Astrocyte (in vitro differentiated cells and primary cell): Measurements from ENCODE around the gene SLC38A8. TPM values are rescaled to one million over a fixed set of nuclear protein-coding genes. Genes with fewer than 3 reads are reported as not detected.

Experiments
- DNase-seq: peaks from one replicate; pipeline ENCODE4 v3.0.0-alpha.2; 2010; ENCODE audit warnings: low read depth
- FAIRE-seq: peaks from 2 replicates; lab custom pipeline; 2011; peaks lifted over from hg19 to GRCh38; lab: Jason Lieb, UNC
- H2AFZ ChIP-seq: 2 replicates; pipeline ENCODE4 v1.6.0; 2012; ENCODE audit warnings: low read depth, low read length, inconsistent platforms
- H3K27ac ChIP-seq: 2 replicates; pipeline ENCODE4 v1.5.1; 2011; ENCODE audit warnings: low read depth, low read length, inconsistent platforms
- H3K27me3 ChIP-seq: 2 replicates; pipeline ENCODE4 v1.6.0; 2011; ENCODE audit warnings: low read length, inconsistent platforms; ENCODE audit not compliant: insufficient read depth
- H3K36me3 ChIP-seq: 2 replicates; pipeline ENCODE4 v1.5.1; 2011; ENCODE audit warnings: low read length, inconsistent platforms; ENCODE audit not compliant: insufficient read depth
- H3K4me1 ChIP-seq: 2 replicates; pipeline ENCODE4 v1.5.1; 2011; ENCODE audit warnings: low read length, inconsistent platforms; ENCODE audit not compliant: insufficient read depth
- H3K4me2 ChIP-seq: 2 replicates; pipeline ENCODE4 v1.6.0; 2012; ENCODE audit warnings: low read length, inconsistent platforms
- H3K4me3 ChIP-seq: 2 replicates; pipeline ENCODE4 v1.5.1; 2011; ENCODE audit warnings: low read depth, mild to moderate bottlenecking, low read length, inconsistent platforms; ENCODE audit not compliant: insufficient read depth
- H3K79me2 ChIP-seq: 2 replicates; pipeline ENCODE4 v1.6.0; 2012; ENCODE audit warnings: mild to moderate bottlenecking, low read length, inconsistent platforms; ENCODE audit not compliant: insufficient read depth
- H3K9ac ChIP-seq: 2 replicates; pipeline ENCODE4 v1.6.0; 2012; ENCODE audit warnings: mild to moderate bottlenecking, low read length, inconsistent platforms
- H3K9me3 ChIP-seq: 2 replicates; pipeline ENCODE4 v1.5.1; 2012; ENCODE audit warnings: low read depth, mild to moderate bottlenecking, low read length, inconsistent platforms; ENCODE audit not compliant: insufficient read depth
- H4K20me1 ChIP-seq: 2 replicates; pipeline ENCODE4 v1.6.0; 2012; ENCODE audit warnings: low read length, inconsistent platforms; ENCODE audit not compliant: insufficient read depth
- H3K27ac Mint-ChIP-seq: one replicate; pipeline ENCODE4 v1.8.0; 2021; ENCODE audit warnings: mild to moderate bottlenecking, mixed read lengths; ENCODE audit not compliant: unreplicated experiment
- H3K27me3 Mint-ChIP-seq: one replicate; pipeline ENCODE4 v1.8.0; 2021; ENCODE audit warnings: low read depth, mixed read lengths; ENCODE audit not compliant: unreplicated experiment
- H3K36me3 Mint-ChIP-seq: one replicate; pipeline ENCODE4 v1.8.0; 2021; ENCODE audit warnings: low read depth, mixed read lengths; ENCODE audit not compliant: unreplicated experiment
- H3K4me1 Mint-ChIP-seq: one replicate; pipeline ENCODE4 v1.8.0; 2021; ENCODE audit warnings: low read depth, mixed read lengths; ENCODE audit not compliant: unreplicated experiment
- H3K4me3 Mint-ChIP-seq: one replicate; pipeline ENCODE4 v1.8.0; 2021; ENCODE audit warnings: mild to moderate bottlenecking, moderate library complexity, mixed read lengths; ENCODE audit not compliant: unreplicated experiment
- H3K9me3 Mint-ChIP-seq: one replicate; pipeline ENCODE4 v1.8.0; 2021; ENCODE audit warnings: mild to moderate bottlenecking, mixed read lengths; ENCODE audit not compliant: unreplicated experiment
- EZH2 ChIP-seq: IDR thresholded peaks from 2 replicates; pipeline ENCODE4 v1.6.1; 2012; ENCODE audit warnings: mild to moderate bottlenecking, low read length, inconsistent platforms; ENCODE audit not compliant: insufficient read depth
- total RNA-seq: library from RNA; stranded (reverse); gene quantifications from 2 replicates; pipeline ENCODE4 v1.2.1, GENCODE V29; 2021
- TF ChIP-seq, protein P1 (sequence below): IDR thresholded peaks from 2 replicates; pipeline ENCODE4 v1.5.1; 2011; ENCODE audit warnings: low read depth, mild to moderate bottlenecking, inconsistent platforms, low read length, moderate library complexity; ENCODE audit not compliant: insufficient read depth

The SLC38A8 gene
- total RNA-seq, 1 donor from 2014 or later = not detected

DNA sequence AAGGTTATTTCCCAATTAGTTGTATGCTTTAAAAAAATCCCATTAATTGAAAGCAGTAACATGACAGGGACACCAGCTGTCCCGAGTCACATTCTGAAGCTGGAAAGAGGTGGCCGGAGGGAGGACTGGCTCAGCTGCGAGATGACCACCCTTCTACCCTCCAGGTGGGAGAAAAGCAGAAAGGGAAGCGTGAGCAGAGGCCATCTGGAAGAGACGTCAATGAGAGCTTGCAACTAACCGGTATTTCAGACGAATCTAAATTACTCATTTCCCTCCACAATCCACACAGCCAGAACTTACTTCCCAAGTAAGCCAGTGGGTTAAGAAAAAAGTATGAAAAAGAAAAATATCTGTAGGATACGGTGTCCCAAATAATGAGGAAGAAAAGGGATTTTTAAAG is 28.5 kb upstream of the SLC38A8 start:
- no peak overlapping the region for H2AFZ ChIP-seq
- no peak for TF ChIP-seq EZH2
- TF ChIP-seq, protein P1, sequence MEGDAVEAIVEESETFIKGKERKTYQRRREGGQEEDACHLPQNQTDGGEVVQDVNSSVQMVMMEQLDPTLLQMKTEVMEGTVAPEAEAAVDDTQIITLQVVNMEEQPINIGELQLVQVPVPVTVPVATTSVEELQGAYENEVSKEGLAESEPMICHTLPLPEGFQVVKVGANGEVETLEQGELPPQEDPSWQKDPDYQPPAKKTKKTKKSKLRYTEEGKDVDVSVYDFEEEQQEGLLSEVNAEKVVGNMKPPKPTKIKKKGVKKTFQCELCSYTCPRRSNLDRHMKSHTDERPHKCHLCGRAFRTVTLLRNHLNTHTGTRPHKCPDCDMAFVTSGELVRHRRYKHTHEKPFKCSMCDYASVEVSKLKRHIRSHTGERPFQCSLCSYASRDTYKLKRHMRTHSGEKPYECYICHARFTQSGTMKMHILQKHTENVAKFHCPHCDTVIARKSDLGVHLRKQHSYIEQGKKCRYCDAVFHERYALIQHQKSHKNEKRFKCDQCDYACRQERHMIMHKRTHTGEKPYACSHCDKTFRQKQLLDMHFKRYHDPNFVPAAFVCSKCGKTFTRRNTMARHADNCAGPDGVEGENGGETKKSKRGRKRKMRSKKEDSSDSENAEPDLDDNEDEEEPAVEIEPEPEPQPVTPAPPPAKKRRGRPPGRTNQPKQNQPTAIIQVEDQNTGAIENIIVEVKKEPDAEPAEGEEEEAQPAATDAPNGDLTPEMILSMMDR = no peak
- Mint-ChIP-seq H3K27me3 (no peaks in the 10 kb centered on the region), H3K36me3 (peaks cover 8% of the 10 kb centered on the region), H3K9me3 (no peaks in the 10 kb centered on the region), H3K27ac (no peak overlapping the region), H3K4me1 (no peaks in the 10 kb centered on the region), H3K4me3 (no peak overlapping the region)
- H3K27ac ChIP-seq = no peak overlapping the region
- DNase-seq (no peak), FAIRE-seq (no peak)
- H3K4me3 ChIP-seq = no peak overlapping the region
- no peak overlapping the region for H3K9ac ChIP-seq
- H4K20me1 ChIP-seq = no peaks in the 10 kb centered on the region
- no peaks in the 10 kb centered on the region for H3K4me1 ChIP-seq
- no peaks in the 10 kb centered on the region for H3K79me2 ChIP-seq
- H3K36me3 ChIP-seq = peaks cover 40% of the 10 kb centered on the region
- H3K4me2 ChIP-seq = no peak overlapping the region
- no peaks in the 10 kb centered on the region for H3K27me3 ChIP-seq
- H3K9me3 ChIP-seq = no peaks in the 10 kb centered on the region

DNA sequence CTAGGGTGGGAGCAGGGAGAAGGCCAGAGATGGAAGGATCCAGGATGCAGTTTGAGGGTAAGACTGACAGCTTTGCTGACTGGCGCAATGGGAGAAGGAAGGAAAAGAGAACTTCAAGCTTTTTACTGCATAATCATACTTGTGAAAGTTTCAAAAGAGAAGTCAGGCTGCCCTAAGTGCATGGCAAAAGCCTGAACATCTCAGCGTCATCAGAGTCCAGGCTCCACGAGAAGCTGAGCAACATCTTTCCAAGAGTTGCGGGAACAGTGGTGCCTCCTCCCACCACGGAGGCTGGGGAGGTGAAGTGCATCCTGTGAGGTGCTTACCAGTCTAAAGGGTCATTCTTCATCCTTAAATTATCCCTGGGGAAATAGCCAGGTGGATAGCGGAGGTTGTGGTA is 26.9 kb upstream of the SLC38A8 start:
- H2AFZ ChIP-seq = no peak overlapping the region
- no peak overlapping the region for H3K4me3 Mint-ChIP-seq
- H3K4me1 Mint-ChIP-seq = no peaks in the 10 kb centered on the region
- no peak overlapping the region for H3K4me3 ChIP-seq
- no peaks in the 10 kb centered on the region for H3K9me3 ChIP-seq
- no peak overlapping the region for H3K4me2 ChIP-seq
- peaks cover 41% of the 10 kb centered on the region for H3K36me3 ChIP-seq
- no peaks in the 10 kb centered on the region for H4K20me1 ChIP-seq
- DNase-seq (no peak), FAIRE-seq (no peak)
- H3K79me2 ChIP-seq = no peaks in the 10 kb centered on the region
- peaks cover 8% of the 10 kb centered on the region for H3K36me3 Mint-ChIP-seq
- TF ChIP-seq, protein P1 = no peak
- no peaks in the 10 kb centered on the region for H3K9me3 Mint-ChIP-seq
- no peak overlapping the region for H3K9ac ChIP-seq
- H3K27ac Mint-ChIP-seq = no peak overlapping the region
- H3K27me3 Mint-ChIP-seq = no peaks in the 10 kb centered on the region
- H3K27ac ChIP-seq = no peak overlapping the region
- no peaks in the 10 kb centered on the region for H3K27me3 ChIP-seq
- no peaks in the 10 kb centered on the region for H3K4me1 ChIP-seq

DNA sequence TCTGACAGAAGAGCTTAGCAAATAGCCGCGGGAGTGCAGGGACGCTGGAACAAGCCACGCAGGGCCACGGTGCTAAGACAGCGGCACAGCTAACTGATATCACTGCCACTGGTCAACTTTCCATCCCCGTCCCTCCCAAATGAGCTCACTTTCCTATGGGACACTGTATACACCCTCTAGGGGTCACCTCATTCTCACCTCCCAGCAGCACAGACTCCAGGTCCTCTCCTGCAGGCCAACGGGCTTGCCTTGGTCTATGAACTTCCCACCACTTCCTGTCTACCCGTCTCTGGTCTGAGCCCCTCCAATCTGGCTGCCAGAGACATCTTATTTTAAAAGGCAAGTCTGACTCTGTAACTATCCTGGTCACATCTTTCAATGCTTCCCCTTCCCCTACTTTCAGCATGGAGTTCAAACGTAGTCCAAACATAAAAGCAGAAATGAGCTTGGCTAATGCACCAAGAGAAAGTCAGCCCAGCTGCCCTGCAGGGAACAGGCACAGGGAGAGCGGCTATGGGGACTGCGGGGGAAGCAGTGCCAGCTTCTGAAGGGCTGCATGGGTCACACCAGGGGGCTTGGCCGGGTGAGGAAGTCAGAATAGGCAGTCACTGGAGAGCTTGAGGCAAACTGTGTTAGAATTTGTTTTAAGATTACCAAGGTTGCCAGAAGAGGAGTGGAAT is 26.3 kb upstream of the SLC38A8 start:
- DNase-seq (no peak), FAIRE-seq (no peak)
- Histone ChIP-seq H3K27me3 (no peaks in the 10 kb centered on the region), H3K9me3 (no peaks in the 10 kb centered on the region), H3K4me2 (no peak overlapping the region), H3K4me3 (no peak overlapping the region), H2AFZ (no peak overlapping the region), H3K4me1 (no peaks in the 10 kb centered on the region), H4K20me1 (no peaks in the 10 kb centered on the region), H3K79me2 (no peaks in the 10 kb centered on the region), H3K36me3 (peaks cover 38% of the 10 kb centered on the region), H3K9ac (no peak overlapping the region), H3K27ac (no peak overlapping the region)
- H3K4me3 Mint-ChIP-seq = no peak overlapping the region
- no peak overlapping the region for H3K27ac Mint-ChIP-seq
- TF ChIP-seq EZH2 = no peak
- TF ChIP-seq, protein P1 = no peak
- H3K36me3 Mint-ChIP-seq = peaks cover 8% of the 10 kb centered on the region
- no peaks in the 10 kb centered on the region for H3K9me3 Mint-ChIP-seq
- no peaks in the 10 kb centered on the region for H3K4me1 Mint-ChIP-seq
- H3K27me3 Mint-ChIP-seq = no peaks in the 10 kb centered on the region
